LoVo (cell line): ENCODE results near the gene TRIM14.
A peak's percentile ranks its signal among the peaks of the same experiment; 100 is the strongest.
"Not testable (repeated sequence)": the region's sequence is repeated elsewhere in the genome, so short reads cannot be mapped to it uniquely, and the experiment has no call there.

ENCODE experiments used
- DNase-seq: peaks from one replicate; pipeline ENCODE4 v3.0.0-alpha.2; 2016; ENCODE audit warnings: low spot score

Gene TRIM14

DNA sequence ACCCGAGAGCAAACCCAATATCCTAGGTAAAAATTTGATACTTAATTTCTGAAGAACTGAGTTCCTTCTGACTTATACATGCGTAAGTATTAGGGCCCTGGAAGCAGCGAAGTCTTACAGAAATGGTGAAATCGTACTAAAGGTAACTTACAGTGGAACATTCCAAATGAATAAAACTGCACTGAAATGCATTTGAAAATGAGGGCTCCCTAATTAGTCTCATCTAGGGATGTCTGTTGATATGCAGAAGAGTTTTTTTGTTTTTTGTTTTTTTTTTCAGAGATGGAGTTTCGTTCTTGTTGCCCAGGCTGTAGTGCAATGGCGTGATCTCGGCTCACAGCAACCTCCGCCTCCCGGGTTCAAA, 72.9 kb downstream of the TRIM14 start:
- no peak for DNase-seq

DNA sequence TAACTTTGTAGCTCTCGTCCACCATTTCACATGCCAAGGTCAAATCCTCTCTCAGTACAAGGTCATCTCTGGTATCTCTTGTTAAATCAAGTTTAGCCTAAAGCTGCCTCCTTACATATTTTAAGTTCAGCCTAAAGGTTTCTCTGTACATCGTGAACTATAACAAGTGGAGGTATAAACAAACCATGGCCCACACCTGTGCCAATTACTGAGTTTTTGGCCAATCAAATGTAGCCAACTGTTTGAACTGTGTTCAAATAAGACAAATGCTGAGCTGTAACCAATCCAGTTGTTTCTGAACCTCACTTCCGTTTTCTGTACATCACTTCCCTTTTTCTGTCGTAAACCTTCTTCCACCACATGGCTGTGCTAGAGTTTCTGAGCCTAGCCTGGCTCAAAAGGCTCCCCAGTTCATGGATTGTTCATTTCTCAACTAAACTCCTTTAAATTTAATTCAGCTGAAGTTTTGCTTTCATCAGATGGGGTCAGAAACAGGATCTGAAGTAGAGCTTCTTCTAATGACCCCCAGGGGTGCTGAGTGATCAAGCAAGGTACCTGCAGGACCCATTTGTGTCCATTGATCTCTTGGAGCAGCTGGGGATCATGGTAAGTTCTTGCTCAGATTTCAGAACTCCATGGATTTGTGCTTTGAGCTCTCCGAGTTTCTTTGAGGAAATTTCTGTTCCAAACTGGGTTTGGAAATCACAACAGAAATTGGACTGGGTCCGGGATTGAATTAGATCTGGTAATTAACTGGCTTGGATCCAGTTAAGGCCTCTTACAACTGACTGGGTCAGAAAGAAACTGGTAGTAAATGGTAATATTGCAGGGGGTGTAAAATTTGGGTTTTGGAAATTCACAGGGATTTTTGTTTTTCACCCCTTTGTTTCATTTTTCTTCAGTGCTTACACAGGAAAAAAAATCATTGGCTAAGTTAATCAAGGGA, 73.5 kb downstream of the TRIM14 start:
- peak; percentile 82 for DNase-seq

DNA sequence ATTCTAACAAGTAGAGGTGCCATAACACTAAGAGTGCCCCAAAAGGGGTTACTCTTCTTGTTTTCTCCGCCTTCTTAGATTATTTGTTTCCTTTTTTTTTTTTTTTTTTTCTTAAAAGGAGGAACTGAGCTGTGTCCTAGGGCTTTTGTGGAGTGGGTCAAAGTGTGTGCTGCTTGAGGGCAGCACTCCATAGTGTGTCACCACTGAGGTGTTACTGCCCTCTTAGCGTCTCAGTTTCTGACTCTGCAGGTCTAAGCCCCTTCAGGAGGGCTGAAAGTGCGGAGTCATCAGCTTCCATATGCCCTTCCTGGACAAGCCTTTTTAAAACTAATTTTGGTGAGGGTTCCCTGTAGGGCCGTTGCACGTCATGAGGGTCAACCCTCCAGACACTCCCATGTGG, 75.1 kb downstream of the TRIM14 start:
- DNase-seq = no peak

DNA sequence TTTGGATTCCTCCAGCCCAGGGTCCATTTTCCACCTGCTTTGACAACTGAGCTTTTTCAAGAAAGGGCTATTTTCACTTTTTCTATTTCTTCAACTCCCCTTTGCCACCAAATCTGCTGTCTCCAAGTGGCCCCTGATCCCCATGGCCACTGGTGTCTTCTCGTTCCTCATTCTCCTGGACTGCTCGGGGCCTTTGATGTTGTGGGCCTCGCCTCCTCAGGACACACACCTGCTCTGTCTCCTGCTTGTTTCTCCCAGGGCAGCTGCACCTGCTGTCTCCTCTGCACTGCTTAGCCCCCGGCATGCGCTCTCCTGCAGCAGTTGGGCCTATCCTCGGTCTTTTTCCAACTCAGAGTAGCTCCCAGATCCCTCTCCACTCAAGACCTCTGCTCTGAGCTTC, 78.8 kb downstream of the TRIM14 start:
- DNase-seq = no peak

DNA sequence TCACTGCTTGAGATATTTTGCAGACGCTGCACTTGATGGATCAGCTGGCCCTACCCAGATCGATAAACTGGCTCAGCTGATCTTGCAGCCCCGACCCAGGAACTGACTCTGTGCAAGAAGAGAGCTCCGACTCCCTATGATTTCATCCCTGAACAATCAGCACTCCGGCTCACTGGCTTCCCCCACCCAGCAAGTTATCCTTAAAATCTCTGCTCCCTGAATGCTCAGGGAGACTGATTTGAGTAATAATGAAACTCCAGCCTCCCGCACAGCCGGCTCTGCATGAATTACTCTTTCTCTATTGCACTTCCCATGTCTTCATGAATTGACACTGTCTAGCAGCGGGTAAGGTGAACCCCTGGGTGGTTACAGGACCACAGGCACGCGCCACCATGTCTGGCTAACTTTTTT, 79.4 kb downstream of the TRIM14 start:
- no peak for DNase-seq

DNA sequence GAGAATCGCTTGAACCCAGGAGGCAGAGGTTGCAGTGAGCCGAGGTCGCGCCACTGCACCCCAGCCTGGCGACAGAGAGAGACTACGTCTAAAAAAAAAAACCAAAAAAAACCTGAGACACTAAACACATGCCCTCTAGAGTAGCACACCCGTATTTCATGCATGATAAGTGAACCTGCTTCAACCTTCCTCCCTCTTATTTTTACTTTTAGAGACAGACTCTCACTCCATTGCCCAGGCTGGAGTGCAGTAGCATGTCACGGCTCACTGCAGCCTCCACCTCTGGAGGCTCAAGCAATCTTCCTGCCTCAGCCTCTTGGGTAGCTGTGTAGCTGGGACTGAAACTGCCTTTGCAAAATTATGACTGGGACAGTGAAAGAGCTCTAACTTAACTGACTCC, 80.1 kb downstream of the TRIM14 start:
- no peak for DNase-seq

DNA sequence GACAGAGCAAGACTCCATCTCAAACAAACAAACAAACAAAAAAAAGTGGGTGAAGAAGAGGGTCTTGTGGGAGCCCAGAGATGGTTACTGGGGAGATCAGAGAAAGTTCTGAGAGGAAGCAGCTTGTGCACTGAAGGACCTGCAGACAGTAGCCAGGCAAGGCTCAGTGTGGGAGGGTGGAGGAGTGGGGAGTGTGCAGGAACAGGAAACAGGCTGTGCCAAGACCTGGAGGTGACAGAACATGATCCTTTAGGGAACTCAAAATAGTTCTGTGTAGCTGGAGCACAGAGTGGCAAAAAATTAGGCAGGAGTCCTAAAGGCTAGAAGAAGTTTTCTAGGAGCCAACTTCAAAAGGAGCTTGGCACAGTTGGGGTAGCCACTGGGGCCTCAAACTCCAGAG, 81.7 kb downstream of the TRIM14 start:
- no peak for DNase-seq

DNA sequence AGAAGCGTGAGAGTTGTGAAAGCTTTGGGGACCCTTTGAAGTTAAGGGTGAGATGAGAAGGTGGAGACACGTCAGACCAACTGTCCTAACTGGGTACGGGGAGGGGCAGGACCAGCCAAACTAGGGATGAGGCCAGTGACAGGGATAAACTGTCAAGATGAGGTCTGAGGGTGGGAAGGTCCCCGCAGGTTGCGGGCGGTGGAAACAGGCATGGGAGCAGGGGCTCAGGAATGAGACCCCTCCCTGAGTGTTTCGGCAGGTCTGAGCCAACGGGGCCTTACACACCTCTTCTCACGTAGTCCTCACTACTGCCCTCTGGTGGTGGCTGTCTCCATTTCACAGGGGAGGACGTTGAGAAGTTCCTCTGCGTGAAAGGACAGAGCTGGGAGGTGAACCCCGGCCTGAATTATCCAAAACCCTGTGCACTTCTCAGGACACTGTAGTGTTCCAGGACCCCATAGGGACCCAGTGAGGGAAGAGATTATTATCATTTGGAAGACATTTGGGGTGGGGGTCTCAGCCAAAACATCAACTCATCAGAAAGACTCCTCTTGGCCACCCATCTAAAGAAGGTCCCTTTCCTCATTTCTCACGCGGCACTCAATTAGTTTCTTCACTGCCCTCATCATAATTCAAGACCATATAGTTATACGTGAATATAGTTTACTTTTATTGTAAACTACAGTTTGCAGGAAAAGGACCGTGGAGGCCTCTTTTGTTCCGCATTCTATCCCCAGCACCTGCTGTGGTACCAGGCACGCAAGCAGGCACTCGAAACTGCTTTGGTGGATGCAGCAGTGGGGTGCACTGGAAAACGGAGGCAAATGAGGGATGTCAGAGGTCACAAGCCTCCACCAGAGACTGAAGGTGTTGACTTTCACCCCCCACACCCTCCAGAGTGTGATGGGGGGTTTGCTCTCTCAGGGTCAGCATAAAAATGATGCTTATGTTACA, 84.2 kb downstream of the TRIM14 start:
- DNase-seq = peak; percentile 68

DNA sequence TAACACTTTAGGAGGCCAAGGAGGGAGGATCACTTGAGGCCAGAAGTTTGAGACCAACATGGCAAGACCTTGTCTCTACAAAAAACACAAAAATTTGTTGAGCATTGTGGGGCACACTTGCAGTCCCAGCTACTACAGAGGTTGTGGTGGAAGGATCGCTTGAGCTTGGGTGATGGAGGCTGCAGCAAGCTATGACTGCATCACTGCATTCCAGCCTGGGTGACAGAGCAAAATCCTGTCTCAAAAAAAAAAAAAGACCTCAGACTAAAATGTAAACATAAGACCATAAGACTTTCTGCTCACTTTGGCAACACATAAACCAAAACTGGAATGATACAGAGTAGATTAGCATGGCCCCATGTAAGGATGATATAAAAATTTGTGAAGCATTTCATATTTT, 87.1 kb downstream of the TRIM14 start:
- no peak for DNase-seq

DNA sequence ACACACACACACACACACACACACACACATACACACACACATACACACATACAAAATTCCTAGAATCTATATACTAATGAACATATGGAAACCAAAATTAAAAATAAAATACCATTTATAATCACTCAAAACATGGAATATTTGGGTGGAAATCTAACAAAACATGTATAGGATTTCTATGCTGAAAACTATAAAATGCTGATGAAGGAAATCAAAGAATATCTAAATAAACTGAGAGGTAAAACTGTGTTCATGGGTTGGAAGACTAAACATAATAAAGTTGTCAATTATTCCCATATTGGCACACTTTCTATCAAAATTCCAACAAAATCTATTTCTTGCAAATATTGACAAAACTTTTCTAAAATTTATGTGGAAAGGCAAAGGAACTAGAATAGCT, 87.9 kb downstream of the TRIM14 start:
- no peak for DNase-seq

DNA sequence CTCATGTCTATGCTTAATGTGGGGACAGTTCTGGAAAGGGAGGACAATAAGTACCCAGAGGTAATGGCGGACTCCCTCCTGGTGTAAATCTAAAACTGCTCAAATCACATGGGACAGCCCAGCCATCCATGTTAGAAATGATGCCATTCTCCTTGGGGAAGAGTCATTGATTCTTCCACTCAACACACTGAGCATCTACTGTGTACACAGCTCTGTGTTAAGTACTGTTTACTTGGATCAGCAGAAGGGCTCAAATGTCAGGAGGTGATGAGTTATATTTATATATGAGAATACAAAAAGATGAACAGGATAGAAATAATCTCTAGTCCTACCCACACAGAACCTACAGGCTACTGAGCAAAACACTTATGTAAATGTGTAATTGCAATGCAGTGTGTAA, 94.3 kb downstream of the TRIM14 start:
- no peak for DNase-seq

DNA sequence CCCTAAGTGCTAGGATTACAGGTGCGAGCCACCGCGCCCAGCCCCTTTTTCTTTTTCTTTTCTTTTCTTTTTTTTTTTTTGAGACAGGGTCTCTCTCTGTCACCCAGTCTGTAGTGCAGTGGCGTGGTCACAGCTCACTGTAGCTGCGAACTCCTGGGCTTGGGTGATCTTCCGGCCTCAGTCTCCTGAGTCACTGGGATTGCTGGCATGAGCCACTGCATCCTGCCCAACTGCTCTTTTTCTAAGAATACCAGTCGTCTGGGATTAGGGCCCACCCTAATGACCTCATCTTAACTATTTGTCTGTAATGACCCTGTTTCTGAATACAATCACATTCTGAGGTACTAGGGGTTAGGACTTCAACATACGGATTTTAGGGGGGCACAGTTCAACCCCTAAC, 96.6 kb downstream of the TRIM14 start:
- no peak for DNase-seq

DNA sequence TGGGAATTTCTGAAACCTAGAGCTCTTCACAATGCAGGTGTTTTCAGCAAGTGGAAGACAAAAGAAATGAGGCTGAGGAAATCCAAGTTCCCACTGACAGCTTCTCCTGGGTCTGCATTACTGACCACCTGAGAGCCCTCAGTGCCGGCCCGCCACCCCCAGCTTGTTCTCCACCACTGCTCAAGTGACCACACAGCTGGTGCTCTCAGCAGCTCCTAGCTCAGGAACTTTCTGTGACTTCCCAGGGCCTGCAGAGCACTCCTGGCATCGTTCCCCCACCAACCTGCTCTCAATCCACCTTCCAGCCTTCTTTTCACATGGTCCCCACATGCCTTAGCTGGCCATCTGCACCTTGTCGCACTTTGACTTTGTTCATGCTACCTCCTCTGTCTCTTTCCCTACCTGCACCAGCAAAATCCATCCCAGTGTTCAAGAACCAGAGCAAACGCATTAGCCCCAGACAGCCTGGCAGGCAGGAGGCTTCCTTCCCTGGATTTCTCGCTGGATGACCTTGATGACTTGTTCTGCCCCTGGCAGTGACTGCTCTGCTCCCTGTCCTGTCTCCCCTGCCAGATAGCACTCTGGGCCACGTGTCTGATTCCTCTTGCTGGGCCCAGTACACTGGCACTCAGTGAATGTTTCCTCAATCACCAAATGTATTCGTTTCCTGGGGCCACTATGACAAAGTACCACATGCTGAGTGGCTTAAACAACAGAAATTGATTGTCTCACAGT, 97.5 kb downstream of the TRIM14 start:
- no peak for DNase-seq

DNA sequence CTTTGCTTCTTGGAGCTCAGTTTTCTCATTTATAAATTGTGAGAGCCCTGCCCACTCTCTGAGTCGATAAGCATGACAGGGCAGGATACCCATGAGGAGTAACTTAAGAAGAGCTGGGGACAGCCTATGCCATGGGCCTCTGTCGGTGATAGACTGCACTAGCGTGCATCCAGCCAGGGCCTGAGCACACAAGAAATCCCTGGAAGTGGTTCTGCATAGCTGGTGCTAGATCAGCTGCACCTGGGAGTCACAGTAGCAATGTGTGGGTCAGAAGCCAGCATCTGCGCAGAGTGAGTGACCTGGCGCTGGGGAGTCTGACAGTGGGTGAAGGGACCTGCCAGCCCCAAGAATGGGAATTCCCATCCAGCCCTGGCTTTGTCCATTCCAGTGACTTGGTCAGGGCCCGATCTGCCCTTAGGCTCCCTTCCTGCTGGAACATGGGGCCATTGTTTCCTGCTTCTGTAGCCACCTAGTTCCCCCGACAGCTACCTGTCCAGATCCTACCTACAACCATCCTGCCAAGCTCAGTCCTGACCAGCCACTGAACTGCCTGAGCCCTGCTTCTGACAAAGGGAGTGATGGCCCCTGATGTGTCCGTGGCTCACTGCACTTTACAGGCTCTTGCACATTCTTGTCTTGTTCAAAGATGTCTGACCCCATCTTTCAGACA, 98.4 kb downstream of the TRIM14 start:
- DNase-seq = no peak

DNA sequence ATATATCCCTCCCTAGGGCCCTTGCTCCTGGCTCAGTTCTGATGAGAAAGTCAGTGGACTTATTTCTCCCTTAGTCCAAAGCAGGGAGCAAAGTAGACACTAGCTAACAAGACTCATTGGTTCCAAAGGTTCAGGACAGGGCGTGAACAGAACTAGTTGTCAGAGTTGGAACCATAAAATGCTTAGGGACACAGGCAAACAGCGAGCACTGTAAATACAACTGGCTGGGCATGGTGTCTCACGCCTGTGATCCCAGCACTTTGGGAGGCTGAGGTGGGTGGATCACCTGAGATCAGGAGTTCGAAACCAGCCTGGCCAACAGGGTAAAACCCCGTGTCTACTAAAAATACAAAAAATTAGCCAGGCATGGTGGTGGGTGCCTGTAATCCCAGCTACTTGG, 99.2 kb downstream of the TRIM14 start:
- DNase-seq = not testable (repeated sequence)
